ENCODE data around the gene LRRTM4. TPM values are rescaled to one million over a fixed set of nuclear protein-coding genes. Genes with fewer than 3 reads are reported as not detected.

LRRTM4 gene
- total RNA-seq, 4 donors from 2014 or later, result 0.51 TPM; not detected in 3

GRCh38 chr2:77127345-77127744 lies 394.8 kb downstream of the LRRTM4 start:
- intact Hi-C loops (cut with DNase I; ENCODE audit: low total_unique reads), result no loop called here
- no peak overlapping the region for H3K4me3 ChIP-seq (ENCODE audit: low read depth, poor library complexity, severe bottlenecking)
- DNase-seq (ENCODE audit: low spot score in 2 of 2), result no peak
- no peak for TF ChIP-seq POLR2A (IDR thresholded peaks at IDR 0.05)
- no peak for TF ChIP-seq CTCF (IDR thresholded peaks at IDR 0.05)

- TF ChIP-seq POLR2A (IDR thresholded peaks at IDR 0.05) (no peak), CTCF (IDR thresholded peaks at IDR 0.05) (no peak)
- WGBS, 2 donors, result 91 to 92% methylated on average over 3 of the region's 3 CpGs
- H3K4me3 ChIP-seq (ENCODE audit: low read depth, poor library complexity, severe bottlenecking), result no peak overlapping the region
- DNase-seq (ENCODE audit: low spot score in 2 of 2), result no peak
- intact Hi-C loops (cut with DNase I; ENCODE audit: low total_unique reads), result no loop called here
These were observed 400.7 kb downstream of the LRRTM4 start for GRCh38 chr2:77121518-77121917.

- WGBS, 2 donors, result 84 to 88% methylated on average over 1 of the region's 1 CpG
- DNase-seq (ENCODE audit: low spot score in 2 of 2), result no peak
- TF ChIP-seq CTCF (IDR thresholded peaks at IDR 0.05), result no peak
- no peak for TF ChIP-seq POLR2A (IDR thresholded peaks at IDR 0.05)
- intact Hi-C loops (cut with DNase I; ENCODE audit: low total_unique reads), result no loop called here
- no peak overlapping the region for H3K4me3 ChIP-seq (ENCODE audit: low read depth, poor library complexity, severe bottlenecking)
These were observed 402.8 kb downstream of the LRRTM4 start for GRCh38 chr2:77119333-77119732.

- TF ChIP-seq POLR2A (IDR thresholded peaks at IDR 0.05), result no peak
- intact Hi-C loops (cut with DNase I; ENCODE audit: low total_unique reads), result no loop called here
- WGBS, 2 donors, result 73 to 82% methylated on average over 1 of the region's 1 CpG
- no peak for DNase-seq (ENCODE audit: low spot score in 2 of 2)
- H3K4me3 ChIP-seq (ENCODE audit: low read depth, poor library complexity, severe bottlenecking), result no peak overlapping the region
These were observed 413.3 kb downstream of the LRRTM4 start for GRCh38 chr2:77108915-77109314.

GRCh38 chr2:77105008-77105407 lies 417.2 kb downstream of the LRRTM4 start:
- DNase-seq (ENCODE audit: low spot score in 2 of 2), result no peak

GRCh38 chr2:77104554-77104953 lies 417.6 kb downstream of the LRRTM4 start:
- DNase-seq (ENCODE audit: low spot score in 2 of 2), result no peak
- intact Hi-C loops (cut with DNase I; ENCODE audit: low total_unique reads), result no loop called here
- 82 to 89% methylated on average over 6 of the region's 6 CpGs for WGBS, 2 donors

More at GRCh38 chr2:77105008-77105407, 417.2 kb downstream of the LRRTM4 start:
- H3K4me3 ChIP-seq (ENCODE audit: low read depth, poor library complexity, severe bottlenecking), result no peak overlapping the region
- TF ChIP-seq CTCF (IDR thresholded peaks at IDR 0.05), result no peak
- no peak for TF ChIP-seq POLR2A (IDR thresholded peaks at IDR 0.05)
- intact Hi-C loops (cut with DNase I; ENCODE audit: low total_unique reads), result no loop called here
- 76 to 81% methylated on average over 3 of the region's 3 CpGs for WGBS, 2 donors

More at GRCh38 chr2:77104554-77104953, 417.6 kb downstream of the LRRTM4 start:
- TF ChIP-seq CTCF (IDR thresholded peaks at IDR 0.05) (no peak), POLR2A (IDR thresholded peaks at IDR 0.05) (no peak)
- no peak overlapping the region for H3K4me3 ChIP-seq (ENCODE audit: low read depth, poor library complexity, severe bottlenecking)

All from lower leg skin (tissue), 4 donors.